Breast epithelium (tissue), 3 donors: ENCODE data around the gene DHCR24.
"Not testable (repeated sequence)": the region's sequence is repeated elsewhere in the genome, so short reads cannot be mapped to it uniquely, and the experiment has no call there.

Source experiments
- POLR2A ChIP-seq: fragments of 450-650 bp; IDR thresholded peaks from one replicate; pipeline ENCODE4 v1.6.1; 2016; ENCODE audit warnings: antibody characterized with exemption, mild to moderate bottlenecking, moderate library complexity
- POLR2AphosphoS5 ChIP-seq, 3 donors: sonication (generic); formaldehyde crosslinking; IDR thresholded peaks; one replicate each; pipeline ENCODE4 v1.6.1; 2017; ENCODE audit warnings: antibody characterized with exemption in 3 of 3
- TF ChIP-seq, protein P1 (sequence below), 3 donors: fragments of 450-650 bp; IDR thresholded peaks; one replicate each; pipeline ENCODE4 v1.5.1; 2016 to 2017; ENCODE audit warnings: antibody characterized with exemption in 3 of 3, mild to moderate bottlenecking in 3 of 3, moderate library complexity in 3 of 3

DNA sequence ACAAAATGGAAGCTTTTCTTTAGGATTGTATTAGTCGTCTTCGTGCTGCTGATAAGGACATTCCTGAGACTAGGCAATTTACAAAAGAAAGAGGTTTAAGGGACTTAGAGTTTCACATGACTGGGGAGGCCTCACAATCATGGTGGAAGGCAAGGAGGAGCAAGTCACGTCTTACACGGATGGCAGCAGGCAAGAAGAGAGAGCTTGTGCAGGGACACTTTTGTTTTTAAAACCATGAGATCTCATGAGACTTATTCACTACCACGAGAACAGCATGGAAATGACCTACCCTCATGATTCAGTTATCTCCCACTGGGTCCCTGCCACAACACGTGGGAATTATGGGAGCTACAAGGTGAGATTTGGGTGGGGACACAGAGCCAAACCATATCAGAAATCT lies 47.1 kb upstream of the DHCR24 start:
- TF ChIP-seq, protein P1, sequence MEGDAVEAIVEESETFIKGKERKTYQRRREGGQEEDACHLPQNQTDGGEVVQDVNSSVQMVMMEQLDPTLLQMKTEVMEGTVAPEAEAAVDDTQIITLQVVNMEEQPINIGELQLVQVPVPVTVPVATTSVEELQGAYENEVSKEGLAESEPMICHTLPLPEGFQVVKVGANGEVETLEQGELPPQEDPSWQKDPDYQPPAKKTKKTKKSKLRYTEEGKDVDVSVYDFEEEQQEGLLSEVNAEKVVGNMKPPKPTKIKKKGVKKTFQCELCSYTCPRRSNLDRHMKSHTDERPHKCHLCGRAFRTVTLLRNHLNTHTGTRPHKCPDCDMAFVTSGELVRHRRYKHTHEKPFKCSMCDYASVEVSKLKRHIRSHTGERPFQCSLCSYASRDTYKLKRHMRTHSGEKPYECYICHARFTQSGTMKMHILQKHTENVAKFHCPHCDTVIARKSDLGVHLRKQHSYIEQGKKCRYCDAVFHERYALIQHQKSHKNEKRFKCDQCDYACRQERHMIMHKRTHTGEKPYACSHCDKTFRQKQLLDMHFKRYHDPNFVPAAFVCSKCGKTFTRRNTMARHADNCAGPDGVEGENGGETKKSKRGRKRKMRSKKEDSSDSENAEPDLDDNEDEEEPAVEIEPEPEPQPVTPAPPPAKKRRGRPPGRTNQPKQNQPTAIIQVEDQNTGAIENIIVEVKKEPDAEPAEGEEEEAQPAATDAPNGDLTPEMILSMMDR (IDR thresholded peaks at IDR 0.05) = not testable (repeated sequence)
- not testable (repeated sequence) for TF ChIP-seq POLR2A; POLR2AphosphoS5 (IDR thresholded peaks at IDR 0.05)
